RCC 7860 (cell line): Measurements from ENCODE around the gene ACSL1.
"Not testable (repeated sequence)": the region's sequence is repeated elsewhere in the genome, so short reads cannot be mapped to it uniquely, and the experiment has no call there.

Experiments used
- DNase-seq: peaks from one replicate; pipeline ENCODE4 v3.0.0-alpha.2; 2015; ENCODE audit warnings: low spot score
- FAIRE-seq: peaks from 2 replicates; lab custom pipeline; 2012; peaks lifted over from hg19 to GRCh38; lab: Jason Lieb, UNC

The ACSL1 gene

DNA sequence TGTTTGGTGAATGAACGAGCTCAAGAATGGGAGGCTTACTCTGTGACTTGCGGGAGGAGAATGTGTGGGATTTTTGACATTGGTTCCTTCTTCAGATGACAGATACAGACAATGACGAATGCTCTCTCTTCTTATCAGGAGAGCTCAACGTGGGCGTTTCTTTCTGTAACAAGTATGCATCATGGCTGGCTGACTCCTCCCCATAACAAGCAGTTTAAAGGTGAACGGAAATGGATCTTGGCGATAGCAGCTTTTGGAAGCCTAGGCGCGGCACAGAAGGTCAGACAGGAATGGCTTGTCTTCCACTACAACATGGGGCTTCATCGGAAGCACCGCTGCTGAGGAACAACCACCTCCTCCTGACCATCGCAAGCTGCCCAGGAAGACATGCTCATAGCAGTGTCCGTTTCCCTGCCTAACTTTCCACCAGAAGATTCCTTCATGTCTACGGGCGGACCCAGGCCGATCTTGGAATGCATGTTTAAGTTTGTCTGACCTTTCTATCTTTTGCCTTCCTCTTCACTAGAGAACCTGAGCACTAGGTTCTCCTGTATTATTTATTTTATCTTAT is 18.3 kb upstream of the ACSL1 start:
- FAIRE-seq (no peak), DNase-seq (no peak)

DNA sequence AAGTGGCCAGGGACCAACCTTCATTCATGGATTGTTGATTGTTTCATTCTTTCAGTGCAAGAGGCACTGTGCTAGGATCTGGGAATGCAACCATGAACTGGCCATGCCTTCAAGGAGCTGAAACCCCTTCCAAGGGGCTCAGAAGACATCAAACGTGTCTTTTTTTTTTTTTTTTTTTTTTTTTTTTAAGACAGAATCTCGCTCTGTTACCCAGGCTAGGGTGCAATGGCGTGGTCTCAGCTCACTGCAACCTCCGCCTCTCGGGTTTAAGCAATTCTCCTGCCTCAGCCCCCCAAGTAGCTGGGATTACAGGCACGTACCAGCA is 13.3 kb upstream of the ACSL1 start:
- not testable (repeated sequence) for DNase-seq, FAIRE-seq

DNA sequence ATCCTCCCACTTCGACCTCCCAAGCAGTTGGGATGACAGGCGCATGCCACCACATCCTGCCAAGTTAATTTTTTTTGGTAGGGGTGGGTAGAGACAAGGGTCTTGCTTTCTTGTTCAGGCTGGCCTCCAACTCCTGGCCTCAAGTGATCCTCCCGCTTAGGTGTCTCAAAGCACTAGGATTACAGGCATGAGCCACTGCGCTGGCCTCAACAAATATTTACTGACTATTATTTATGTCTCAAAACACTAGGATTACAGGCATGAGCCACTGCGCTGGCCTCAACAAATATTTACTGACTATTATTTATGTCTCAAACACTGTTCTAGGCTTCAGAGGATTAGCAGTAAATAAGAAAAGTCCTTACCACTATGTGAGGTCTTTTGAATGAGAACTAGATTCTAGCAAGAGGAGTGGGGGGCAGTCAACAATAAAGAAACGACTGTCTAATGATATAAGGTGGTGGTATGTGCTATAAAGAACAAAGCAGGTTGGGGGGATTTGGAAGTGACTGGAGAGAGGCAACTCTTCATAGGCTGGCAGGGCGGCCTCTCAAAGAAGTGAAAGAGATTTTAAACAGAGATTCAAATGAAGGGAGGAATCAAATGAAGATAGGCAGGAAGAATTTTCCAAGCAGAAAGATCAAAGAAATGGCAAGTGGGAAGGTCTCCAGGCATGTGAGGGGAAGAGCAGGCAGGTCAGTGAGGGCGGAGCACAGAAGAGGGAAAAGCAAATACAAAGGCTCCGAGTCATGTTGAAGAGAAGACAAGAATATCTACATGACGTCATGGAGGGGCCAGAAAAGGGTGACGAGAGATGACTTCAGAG is 12.7 kb upstream of the ACSL1 start:
- no peak for DNase-seq
- FAIRE-seq: no peak

DNA sequence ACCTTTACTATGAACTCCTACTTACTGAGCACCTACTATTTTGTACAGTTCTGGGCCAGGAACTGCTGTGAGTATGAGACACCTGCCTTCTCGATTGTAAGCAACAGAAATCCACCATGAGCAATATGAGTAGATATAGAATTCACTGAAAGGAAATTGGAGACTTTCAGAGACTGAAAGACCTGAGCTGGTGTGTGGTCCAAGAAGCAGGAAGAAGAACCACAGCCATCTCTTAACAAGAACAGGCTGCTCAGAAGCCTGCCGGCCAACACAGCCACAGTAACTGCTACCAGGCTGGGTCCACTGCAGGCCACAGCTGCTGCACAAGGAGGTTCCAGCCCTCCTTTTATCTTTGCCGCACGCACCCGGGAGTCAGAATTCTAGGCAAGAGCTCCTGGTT is 10.8 kb upstream of the ACSL1 start:
- DNase-seq (no peak), FAIRE-seq (no peak)

DNA sequence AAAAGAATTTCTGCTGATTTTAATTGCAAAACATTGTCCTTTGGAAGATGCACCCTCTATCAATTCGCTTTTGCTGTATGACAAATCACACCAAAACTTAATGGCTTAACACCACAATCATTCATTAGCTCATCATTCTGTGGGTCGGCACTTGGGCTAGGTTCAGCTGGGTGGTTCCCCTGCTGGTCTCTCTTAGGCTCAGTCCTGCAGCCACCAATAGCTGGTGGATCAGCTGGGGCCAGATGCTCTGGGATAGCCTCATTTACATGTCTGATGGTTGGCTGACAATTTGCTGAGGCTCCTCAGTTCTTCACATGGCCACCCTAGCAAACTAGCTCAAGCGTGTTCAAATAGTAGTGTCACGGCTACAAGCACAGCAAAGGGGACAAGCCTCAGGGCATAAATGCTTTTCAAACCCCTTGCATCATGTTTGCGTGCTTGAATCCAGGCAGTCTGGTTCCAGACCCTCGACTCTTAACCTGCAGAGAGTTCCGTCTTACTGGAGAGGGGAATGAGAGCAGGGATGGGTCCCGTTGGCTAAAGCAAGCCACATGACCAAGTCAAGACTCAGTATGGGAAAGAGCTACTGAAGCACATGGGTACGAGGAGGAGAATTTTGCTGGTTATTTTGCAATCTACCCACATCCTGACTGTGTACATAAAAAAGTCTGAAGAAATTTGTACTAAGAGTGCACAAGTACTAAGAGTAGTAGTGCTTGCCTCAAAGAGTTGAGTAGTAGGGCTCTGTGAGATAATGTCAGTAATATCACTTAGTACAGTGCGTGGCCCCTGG is 7.5 kb upstream of the ACSL1 start:
- FAIRE-seq: no peak
- DNase-seq: no peak

DNA sequence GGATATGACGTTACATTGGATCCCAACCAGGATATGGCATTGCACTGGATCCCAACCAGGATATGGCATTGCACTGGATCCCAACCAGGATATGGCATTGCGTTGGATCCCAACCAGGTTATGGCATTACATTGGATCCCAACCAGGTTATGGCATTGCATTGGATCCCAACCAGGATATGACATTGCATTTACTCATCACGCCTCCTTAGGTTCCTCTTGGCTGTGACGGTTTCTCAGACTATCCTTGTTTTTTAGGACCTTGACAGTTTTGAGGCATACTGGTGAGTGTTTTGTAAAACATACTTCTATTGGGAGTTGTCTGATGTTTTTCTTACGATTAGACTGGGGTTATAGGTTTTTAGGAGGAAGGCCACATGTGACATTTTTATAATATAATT is 5.4 kb upstream of the ACSL1 start:
- no peak for DNase-seq
- FAIRE-seq: no peak

DNA sequence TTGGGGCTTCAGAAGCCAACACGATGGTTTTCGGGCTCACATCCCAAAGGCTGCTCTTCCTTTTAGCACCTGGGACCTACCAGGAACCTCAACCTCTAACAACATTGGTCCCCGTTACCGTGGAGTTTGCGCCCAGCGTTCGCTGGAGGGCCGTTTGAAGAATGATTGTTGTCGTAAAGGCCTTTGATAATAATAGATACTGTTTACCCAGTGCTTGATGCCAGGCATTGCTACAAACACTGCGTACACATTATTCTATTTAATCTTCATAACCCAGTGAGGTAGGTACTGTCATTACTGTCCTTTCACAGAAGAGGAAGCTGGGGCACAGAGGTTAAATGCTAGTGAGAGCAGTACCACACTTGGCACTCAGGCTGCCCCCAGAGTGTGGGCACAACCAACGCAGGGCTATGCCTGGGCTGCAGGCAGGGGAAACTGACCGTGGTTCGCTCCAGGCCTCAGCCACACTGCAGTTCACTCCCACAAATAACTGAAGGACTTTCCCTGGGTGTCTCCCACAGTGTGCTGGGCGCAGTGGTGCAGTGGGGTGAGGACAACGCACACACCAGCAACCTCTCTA is 1.0 kb upstream of the ACSL1 start:
- DNase-seq: no peak
- FAIRE-seq: no peak

DNA sequence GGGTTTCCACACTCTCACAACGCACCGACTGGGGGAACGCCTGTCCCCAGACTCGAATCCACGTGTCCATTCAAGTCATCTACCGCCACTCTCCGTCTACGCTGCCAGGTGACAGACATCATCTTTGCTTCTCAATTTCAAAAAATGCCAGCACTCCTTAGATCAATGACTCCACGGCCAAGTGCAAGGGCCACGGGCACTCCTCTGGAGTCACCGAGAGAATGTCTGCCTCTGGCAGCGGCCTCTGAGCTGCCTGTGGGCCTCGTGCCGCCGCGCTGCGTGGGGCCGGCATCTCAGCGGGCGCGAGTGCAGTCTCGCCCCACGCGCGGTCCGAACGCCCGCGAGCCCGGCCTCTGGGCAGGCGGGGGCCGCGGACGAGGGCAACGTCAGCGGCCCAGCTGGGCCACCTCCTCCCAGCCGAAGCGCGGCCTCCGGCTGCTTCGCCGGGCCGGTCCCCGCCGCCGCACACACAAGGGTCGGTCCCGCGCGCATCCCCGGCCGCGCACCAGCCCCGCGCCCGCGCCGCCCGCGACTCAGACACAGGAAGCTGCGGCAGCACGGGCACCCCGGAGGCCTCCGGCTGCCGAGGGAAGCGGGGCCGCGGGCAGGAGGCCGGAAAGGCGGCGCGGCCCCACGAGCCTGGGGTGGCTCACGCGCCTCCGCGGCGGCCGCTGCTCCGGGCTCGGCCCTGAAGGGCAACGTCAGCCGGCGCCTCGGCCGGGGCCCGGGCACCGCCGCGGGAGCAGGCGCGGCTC is 450 bp downstream of the ACSL1 start:
- no peak for DNase-seq
- no peak for FAIRE-seq

DNA sequence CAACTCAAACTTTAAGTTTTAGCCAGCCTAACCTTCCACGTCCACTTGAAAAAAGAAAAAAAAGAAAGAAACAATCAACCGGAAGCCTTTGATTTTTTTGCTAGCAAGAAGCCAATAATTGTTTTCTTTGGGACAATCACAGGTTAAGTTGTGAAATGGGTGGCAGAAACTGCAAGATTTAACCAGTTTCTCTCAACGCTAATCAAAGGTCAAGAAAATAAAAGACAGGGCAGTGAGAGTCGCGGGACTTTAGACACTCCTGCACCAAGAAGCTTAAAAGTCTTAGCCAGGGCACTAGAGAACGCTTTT is 1.0 kb downstream of the ACSL1 start:
- DNase-seq: no peak
- FAIRE-seq: no peak

DNA sequence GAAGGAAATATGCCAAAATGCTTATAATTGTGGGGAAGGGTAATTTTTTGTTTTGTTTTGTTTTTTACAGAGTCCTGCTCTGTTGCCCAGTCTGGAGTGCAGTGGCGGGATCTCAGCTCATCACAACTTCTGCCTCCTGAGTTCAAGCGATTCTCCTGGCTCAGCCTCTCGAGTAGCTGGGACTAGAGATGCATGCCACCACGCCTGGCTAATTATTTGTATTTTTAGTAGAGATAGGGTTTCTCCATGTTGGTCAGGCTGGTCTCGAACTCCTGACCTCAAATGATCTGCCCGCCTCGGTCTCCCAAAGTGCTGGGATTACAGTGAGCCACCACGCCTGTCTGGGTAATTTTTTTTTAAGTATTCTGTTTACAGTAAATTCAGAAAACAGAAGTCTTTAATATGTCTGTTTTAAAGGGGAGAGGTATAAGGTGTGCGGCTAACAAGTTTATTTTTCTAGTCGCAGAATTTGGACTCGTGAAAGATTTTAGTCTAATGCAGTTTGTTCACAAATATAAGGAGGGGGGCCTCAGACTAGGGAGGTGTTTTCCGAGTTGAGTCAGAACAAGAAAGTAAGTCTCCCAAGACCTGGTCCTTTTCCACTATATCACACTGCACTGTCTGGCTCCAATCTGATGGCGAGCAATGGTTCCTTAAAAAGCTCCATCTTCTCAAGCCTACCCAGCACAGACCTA is 1.5 kb downstream of the ACSL1 start:
- FAIRE-seq: no peak

DNA sequence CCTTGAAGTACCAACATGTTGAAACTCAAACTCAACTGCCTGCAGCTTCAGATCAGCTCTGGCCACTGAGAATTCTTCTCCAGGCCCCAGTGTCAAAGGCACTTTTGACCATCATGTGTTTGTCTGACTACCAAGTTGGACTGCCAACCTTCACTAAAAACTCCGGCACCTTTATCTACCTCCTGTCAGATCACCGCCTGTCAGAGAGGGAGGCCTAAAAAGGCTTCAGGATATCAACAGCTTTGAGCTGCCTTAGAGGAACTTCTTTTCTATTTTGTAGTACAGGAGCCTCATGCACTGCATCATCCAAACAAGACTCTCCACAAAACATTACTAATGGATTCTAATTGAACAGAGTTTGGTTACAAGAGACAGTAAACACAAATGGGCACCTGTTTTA is 2.8 kb downstream of the ACSL1 start:
- FAIRE-seq: no peak
- no peak for DNase-seq

More for the DNA sequence above, 1.5 kb downstream of the ACSL1 start:
- DNase-seq: no peak

DNA sequence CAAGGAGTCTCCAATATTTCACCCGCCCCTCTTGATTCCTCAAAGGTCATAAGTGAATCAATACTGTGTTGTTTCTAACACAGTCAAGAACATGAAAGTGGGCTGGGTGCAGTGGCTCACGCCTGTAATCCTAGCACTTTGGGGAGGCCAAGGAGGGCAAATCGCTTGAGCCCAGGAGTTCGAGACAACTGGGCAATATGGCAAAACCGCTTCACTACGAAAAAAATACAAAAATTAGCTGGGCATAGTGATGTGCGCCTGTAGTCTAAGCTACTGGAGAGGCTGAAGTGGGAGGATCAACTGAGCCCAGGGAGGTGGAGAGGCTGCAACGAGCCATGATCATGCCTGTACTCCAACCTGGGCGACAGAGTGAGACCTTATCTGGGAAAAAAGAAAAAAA is 3.4 kb downstream of the ACSL1 start:
- FAIRE-seq (no peak), DNase-seq (no peak)

DNA sequence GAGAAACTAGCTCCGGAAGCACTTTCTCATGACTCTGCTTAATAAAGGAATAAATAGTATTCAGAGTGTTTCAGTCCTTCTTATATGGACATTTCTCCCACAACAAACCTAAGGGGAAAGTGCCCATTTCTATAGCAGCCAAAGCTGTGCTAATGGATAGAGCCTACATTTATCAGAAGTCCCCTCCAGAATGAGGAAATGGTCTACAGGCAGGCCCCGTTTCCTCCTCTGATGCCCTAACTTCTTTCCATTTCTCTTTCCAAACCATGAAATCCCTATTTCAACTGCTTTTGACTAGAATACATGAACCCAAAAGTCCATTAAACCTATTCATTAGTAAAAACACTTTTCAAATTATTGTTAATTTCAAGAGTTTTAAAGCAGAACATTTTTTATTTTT is 4.5 kb downstream of the ACSL1 start:
- DNase-seq (no peak), FAIRE-seq (no peak)

DNA sequence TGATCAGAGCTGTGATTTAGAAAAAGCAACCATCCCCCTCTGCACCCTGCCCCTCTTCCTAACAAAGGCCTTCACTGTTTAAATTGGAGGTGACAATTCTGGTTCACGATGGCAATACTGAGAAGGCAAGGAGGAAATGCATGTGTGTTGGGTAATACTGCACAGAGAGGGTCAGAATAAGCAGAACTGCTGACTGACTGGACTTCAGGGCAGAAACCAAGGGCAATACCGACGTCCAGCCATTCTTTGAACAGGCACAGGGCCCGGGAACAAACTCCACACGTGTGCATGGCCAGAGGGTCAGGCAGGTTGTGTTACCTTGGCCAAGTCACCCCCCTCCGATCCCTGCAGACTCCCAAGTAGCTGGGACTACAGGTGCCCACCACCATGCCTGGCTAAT is 6.0 kb downstream of the ACSL1 start:
- no peak for DNase-seq
- no peak for FAIRE-seq

DNA sequence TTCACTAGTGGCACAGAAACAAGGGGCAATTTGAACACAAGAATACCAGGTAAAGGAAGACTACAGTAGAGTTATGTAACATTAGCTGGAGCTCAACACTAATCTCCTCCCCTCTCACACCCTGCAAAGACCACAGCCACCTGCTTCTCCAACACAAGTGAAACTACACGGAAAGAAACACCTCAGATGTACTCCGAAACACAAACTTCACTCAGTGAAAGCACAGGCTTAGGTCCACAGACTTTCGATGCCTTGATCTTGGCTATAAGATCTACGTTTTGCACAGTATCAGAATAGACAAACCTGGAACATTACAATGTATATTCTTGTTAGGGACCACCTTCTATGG is 7.6 kb downstream of the ACSL1 start:
- no peak for DNase-seq
- no peak for FAIRE-seq

DNA sequence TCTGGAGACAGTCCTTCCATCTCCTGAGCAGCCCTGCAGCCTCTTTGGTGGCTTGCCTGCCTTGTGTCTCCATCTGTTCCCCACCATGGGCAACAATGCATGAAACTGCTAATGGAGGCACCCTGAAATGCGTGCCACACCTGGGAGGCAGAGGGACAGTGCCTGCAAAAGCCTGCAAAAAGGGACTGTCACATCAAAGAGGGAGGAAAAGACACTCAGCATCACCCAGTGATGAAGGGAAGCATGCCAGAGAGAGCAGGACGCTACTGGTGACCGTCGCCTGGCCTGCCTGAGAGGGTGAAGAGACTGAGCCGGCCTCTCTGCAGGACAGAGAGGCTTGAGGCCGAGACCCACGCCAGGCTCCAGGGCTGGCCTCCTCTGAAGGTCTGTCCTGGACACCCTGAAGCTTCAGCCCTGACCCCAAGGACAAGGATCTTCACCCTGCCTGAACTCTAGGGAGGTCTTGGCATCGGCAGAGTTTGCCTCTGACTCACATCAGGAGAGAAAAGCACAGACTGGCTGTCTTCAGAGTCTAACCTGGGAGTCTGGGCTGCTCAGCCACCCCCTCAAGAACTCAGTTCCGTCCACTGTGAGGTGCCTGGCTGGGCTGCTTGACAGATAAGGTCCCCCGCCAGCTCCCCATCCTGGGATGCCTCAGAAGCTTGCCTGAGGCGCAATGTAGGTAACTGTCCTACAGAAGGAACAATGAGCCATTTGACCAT is 8.1 kb downstream of the ACSL1 start:
- DNase-seq (no peak), FAIRE-seq (no peak)

DNA sequence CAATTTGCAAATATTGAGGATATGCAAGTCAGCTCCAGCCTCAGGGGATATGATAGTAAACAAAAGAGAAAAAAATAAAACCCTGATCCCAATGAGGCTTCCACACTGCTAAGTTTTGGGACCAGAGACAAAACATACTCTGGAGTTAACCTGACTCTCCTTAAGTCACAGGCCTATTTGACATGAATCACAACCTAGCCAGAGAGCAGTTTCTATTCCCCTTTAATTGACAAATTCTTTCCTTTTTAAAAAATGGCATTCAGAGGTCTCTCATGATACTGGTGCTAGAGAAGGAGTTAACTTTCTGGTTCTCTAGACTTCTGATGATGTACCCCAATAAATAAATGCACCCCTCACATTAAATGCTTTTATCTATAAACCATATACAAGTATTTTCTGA is 8.8 kb downstream of the ACSL1 start:
- FAIRE-seq (no peak), DNase-seq (no peak)

DNA sequence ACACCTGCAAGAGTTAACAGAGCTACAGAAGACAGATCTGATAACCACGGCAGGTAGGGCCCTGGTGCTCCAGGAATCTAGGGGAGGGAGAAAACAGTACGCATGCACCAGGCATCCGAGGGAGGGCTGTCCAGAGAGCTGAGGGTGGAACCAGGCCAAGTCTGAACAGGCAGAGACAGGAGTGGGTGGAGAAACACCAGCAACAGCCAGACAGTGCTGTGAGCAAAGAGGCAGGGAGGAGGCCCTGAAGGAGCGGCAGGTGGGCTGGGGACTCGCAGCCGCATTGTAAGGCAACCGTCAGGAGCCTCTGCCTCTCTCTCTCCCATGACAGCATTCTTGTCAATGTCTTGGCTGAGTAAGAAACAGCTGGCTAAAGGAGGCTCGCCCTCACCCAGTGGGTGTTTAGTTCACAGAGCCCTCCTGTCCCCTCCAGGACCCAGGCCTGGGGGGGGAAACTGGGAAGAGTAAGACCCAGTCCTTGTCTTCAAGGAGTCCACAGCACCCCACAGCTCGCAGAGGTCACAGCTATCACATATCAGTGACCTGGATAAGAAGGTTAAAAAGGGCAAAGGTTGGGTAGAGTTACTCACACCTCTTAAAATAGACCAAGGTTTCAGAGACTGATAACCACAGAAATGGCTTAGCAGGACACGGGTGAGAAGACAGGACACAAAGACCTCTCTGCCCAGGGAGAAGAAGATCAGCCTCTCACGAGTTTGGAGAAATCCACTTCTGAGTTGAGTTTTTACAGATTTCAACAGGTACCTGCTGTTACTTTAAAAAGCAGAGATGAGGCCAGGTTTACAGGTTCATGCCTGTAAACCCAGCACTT is 10.5 kb downstream of the ACSL1 start:
- FAIRE-seq: peak; percentile 57
- peak; percentile 65 for DNase-seq

DNA sequence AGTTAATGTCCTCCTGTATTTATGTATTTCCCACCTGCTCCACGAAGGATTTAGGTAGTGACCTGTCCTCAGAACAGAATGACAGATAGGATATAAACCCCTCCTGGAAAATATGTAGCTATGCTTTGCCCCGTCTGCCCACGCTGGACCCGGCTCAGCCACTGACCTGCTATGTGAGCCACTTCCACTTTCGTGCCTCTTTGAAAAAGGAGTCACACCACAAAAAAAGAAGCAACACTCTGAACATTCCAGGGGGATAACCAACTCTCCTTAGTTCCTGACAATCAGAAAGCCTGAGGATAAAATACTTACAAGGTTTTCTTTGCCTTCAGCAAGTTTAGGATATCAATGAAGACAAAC is 11.1 kb downstream of the ACSL1 start:
- DNase-seq: no peak
- FAIRE-seq: no peak
